ENCODE measurements around the gene TIMM22.
"Not testable (repeated sequence)": the region's sequence is repeated elsewhere in the genome, so short reads cannot be mapped to it uniquely, and the experiment has no call there.

TIMM22 gene

GRCh38 chr17:1040216-1040600 is 43.3 kb downstream of the TIMM22 start:
- no peak for DNase-seq

- no peak for DNase-seq
These were observed 44.8 kb downstream of the TIMM22 start for GRCh38 chr17:1041746-1042145.

- no peak for DNase-seq
These were observed 45.6 kb downstream of the TIMM22 start for GRCh38 chr17:1042486-1042885.

- DNase-seq = no peak
These were observed 46.8 kb downstream of the TIMM22 start for GRCh38 chr17:1043601-1044251.

GRCh38 chr17:1044387-1045009 is 47.6 kb downstream of the TIMM22 start:
- DNase-seq = not testable (repeated sequence)

GRCh38 chr17:1045456-1045855 is 48.5 kb downstream of the TIMM22 start:
- no peak for DNase-seq

GRCh38 chr17:1047177-1047878 is 50.4 kb downstream of the TIMM22 start:
- no peak for DNase-seq

- no peak for DNase-seq
These were observed 51.0 kb downstream of the TIMM22 start for GRCh38 chr17:1047879-1048470.

GRCh38 chr17:1048516-1049115 is 51.7 kb downstream of the TIMM22 start:
- not testable (repeated sequence) for DNase-seq

- DNase-seq = no peak
These were observed 52.7 kb downstream of the TIMM22 start for GRCh38 chr17:1049446-1050225.

GRCh38 chr17:1050246-1050995 is 53.5 kb downstream of the TIMM22 start:
- no peak for DNase-seq

- no peak for DNase-seq
These were observed 54.3 kb downstream of the TIMM22 start for GRCh38 chr17:1050996-1051925.
